Endothelial cell of umbilical vein (primary cell): ENCODE measurements around the gene H3-3A. TPM values are rescaled to one million over a fixed set of nuclear protein-coding genes. Genes with fewer than 3 reads are reported as not detected.

Source experiments
- BruUV-seq: library from RNA; stranded (reverse); fragments of 400-500 nt; replicated peaks from 2 replicates; lab custom pipeline; 2021; lab: Mats Ljungman, UMichigan
- CTCF ChIA-PET: fragments of 300-600, 350-600 bp; sonication (Branson Sonifier 250); formaldehyde crosslinking; loops from one replicate; lab custom pipeline; 2021; ENCODE audit warnings: antibody characterized with exemption, inconsistent platforms; lab: Charles Lee
- POLR2A ChIA-PET: fragments of 300-600, 350-600 bp; sonication (Branson Sonifier 250); formaldehyde crosslinking; loops from one replicate; lab custom pipeline; 2021; ENCODE audit warnings: antibody characterized with exemption, inconsistent platforms; lab: Charles Lee
- DNase-seq: peaks from one replicate; pipeline ENCODE4 v3.0.0-alpha.2; 2011; ENCODE audit warnings: low read depth, low spot score
- FAIRE-seq: peaks from 2 replicates; lab custom pipeline; 2011; peaks lifted over from hg19 to GRCh38; lab: Jason Lieb, UNC
- H2AFZ ChIP-seq: 2 replicates; pipeline ENCODE4 v1.6.0; 2012; ENCODE audit warnings: low read depth, low read length, control low read depth, inconsistent platforms
- H3K27ac ChIP-seq: 2 replicates; pipeline ENCODE4 v1.5.1; 2011; ENCODE audit warnings: low read depth, mild to moderate bottlenecking, control low read depth, low read length, moderate library complexity; ENCODE audit not compliant: insufficient read depth
- H3K27me3 ChIP-seq, 2 experiments: 2 replicates each; pipeline versions ENCODE4 v1.6.0 to v1.6.1; 2011; ENCODE audit warnings: low read length in 2 of 2, mixed read lengths in 1 of 2; ENCODE audit not compliant: control insufficient read depth in 2 of 2, insufficient read depth in 2 of 2
- H3K36me3 ChIP-seq, 2 experiments: 2 replicates in 1 of 2; 3 replicates in 1 of 2; pipeline ENCODE4 v1.5.1; 2011; ENCODE audit warnings: low read length in 2 of 2, mild to moderate bottlenecking in 1 of 2, moderate library complexity in 1 of 2; ENCODE audit not compliant: control insufficient read depth in 2 of 2, insufficient read depth in 2 of 2; ENCODE audit errors: extremely low read depth in 1 of 2
- H3K4me1 ChIP-seq: 3 replicates; pipeline ENCODE4 v1.5.1; 2011; ENCODE audit warnings: mild to moderate bottlenecking, low read length; ENCODE audit not compliant: control insufficient read depth, insufficient read depth; ENCODE audit errors: extremely low read depth
- H3K4me2 ChIP-seq: 2 replicates; pipeline ENCODE4 v1.6.1; 2011; ENCODE audit warnings: low read length, control low read depth, mixed read lengths; ENCODE audit not compliant: insufficient read depth
- H3K4me3 ChIP-seq, 3 experiments: fragments of 200-600 bp in 1 of 3; sonication (generic), shearing (Covaris generic) in 1 of 3; replicated peaks in 1 of 3; 2 replicates each; pipeline ENCODE4 v1.5.1; 2011 to 2016; ENCODE audit warnings: control low read depth in 3 of 3, low read length in 3 of 3, mild to moderate bottlenecking in 2 of 3, inconsistent platforms in 1 of 3, low read depth in 1 of 3, moderate library complexity in 1 of 3; ENCODE audit not compliant: insufficient read depth in 1 of 3
- H3K79me2 ChIP-seq: 2 replicates; pipeline ENCODE4 v1.6.0; 2012; ENCODE audit warnings: low read length, inconsistent platforms; ENCODE audit not compliant: control insufficient read depth, insufficient read depth
- H3K9ac ChIP-seq: replicated peaks from 2 replicates; pipeline ENCODE3; 2011; ENCODE audit warnings: low read length, control low read depth; ENCODE audit not compliant: insufficient read depth; ENCODE audit errors: extremely low read depth
- H3K9me1 ChIP-seq: replicated peaks from 3 replicates; pipeline ENCODE4 v1.6.0; 2011; ENCODE audit warnings: mild to moderate bottlenecking, low read length; ENCODE audit not compliant: control insufficient read depth, insufficient read depth; ENCODE audit errors: extremely low read depth
- H3K9me3 ChIP-seq: replicated peaks from 2 replicates; pipeline ENCODE4 v1.5.1; 2012; ENCODE audit warnings: low read length, inconsistent platforms; ENCODE audit not compliant: control insufficient read depth, insufficient read depth
- H4K20me1 ChIP-seq: replicated peaks from 2 replicates; pipeline ENCODE3; 2011; ENCODE audit warnings: mild to moderate bottlenecking, low read length; ENCODE audit not compliant: control insufficient read depth, insufficient read depth; ENCODE audit errors: extremely low read depth
- CTCF ChIP-seq, 2 donors: IDR thresholded peaks; 1 replicate in 1 of 2; 2 replicates in 1 of 2; pipeline ENCODE4 v1.5.1; 2011; ENCODE audit warnings: low read length in 2 of 2, mild to moderate bottlenecking in 2 of 2, moderate library complexity in 2 of 2, control low read depth in 1 of 2, inconsistent platforms in 1 of 2, low read depth in 1 of 2; ENCODE audit not compliant: insufficient read depth in 1 of 2; ENCODE audit errors: extremely low read depth in 1 of 2
- EZH2 ChIP-seq: IDR thresholded peaks from 2 replicates; pipeline ENCODE4 v1.6.1; 2012; ENCODE audit warnings: borderline replicate concordance, low read depth, mild to moderate bottlenecking, moderate library complexity, low read length, inconsistent platforms; ENCODE audit not compliant: severe bottlenecking
- FOS ChIP-seq: IDR thresholded peaks from 2 replicates; pipeline ENCODE4 v1.6.1; 2011; ENCODE audit warnings: mild to moderate bottlenecking, low read length, moderate library complexity, borderline replicate concordance; ENCODE audit not compliant: insufficient read depth
- GATA2 ChIP-seq: IDR thresholded peaks from 2 replicates; pipeline ENCODE4 v1.7.0; 2011; ENCODE audit warnings: low read depth, mild to moderate bottlenecking, moderate library complexity, mixed read lengths, low read length; ENCODE audit not compliant: insufficient read length, insufficient read depth
- JUN ChIP-seq: IDR thresholded peaks from 2 replicates; pipeline ENCODE4 v1.6.1; 2011; ENCODE audit warnings: borderline replicate concordance, low read depth; ENCODE audit not compliant: insufficient read length, insufficient read depth
- MAX ChIP-seq: IDR thresholded peaks from 2 replicates; pipeline ENCODE4 v1.6.1; 2011; ENCODE audit not compliant: insufficient read depth, insufficient read length
- MYC ChIP-seq: IDR thresholded peaks from one replicate; pipeline ENCODE4 v1.6.1; 2011; ENCODE audit warnings: mild to moderate bottlenecking, low read depth, low read length
- POLR2A ChIP-seq: IDR thresholded peaks from 2 replicates; pipeline ENCODE4 v1.6.1; 2012; ENCODE audit warnings: low read depth, mild to moderate bottlenecking, control low read depth, low read length
- POLR2AphosphoS5 ChIP-seq: IDR thresholded peaks from 2 replicates; pipeline ENCODE4 v1.6.1; 2012; ENCODE audit warnings: low read depth, mild to moderate bottlenecking, control low read depth, low read length, moderate library complexity; ENCODE audit not compliant: insufficient read depth
- dilution Hi-C: fragments of 300-500 bp; cut with MboI; formaldehyde crosslinking; loops from one replicate; pipeline ENCODE4 v1.15.0; 2019; ENCODE audit warnings: low sequenced_read_pairs; ENCODE audit not compliant: extremely low pct_ligation_motif_present
- intact Hi-C: fragments of 100-400 bp; cut with micrococcal nuclease; formaldehyde crosslinking; loops from one replicate; pipeline ENCODE4 v1.10.0; 2022
- polyA plus RNA-seq, 4 experiments: library from polyadenylated mRNA; depleted of rRNA in 3 of 4; stranded (reverse) in 3 of 4; unstranded in 1 of 4; fragments of >200 nt; gene quantifications; 2 replicates each; pipeline versions ENCODE4 v1.2.1 to v1.2.3, GENCODE V29; 2011 to 2012; ENCODE audit warnings: missing spikeins in 1 of 4
- total RNA-seq: library from RNA; stranded (reverse); gene quantifications from 2 replicates; pipeline ENCODE4 v1.2.3, GENCODE V29; 2021

H3-3A gene
- total and polyA plus RNA-seq, 2 donors (not counting 3 experiments of a cell fraction or from before 2014, with no cell fraction given): 426 to 477 TPM

GRCh38 chr1:226116673-226117072 is 54.2 kb downstream of the H3-3A start:
- POLR2A ChIA-PET: no interaction called here
- dilution Hi-C loops: no loop called here
- no TSS peak for BruUV-seq

More at GRCh38 chr1:226116673-226117072, 54.2 kb downstream of the H3-3A start:
- CTCF ChIA-PET: interaction anchor here (1.2 to 5.7 kb wide), 3 partner anchors 9 to 52 kb away, joined by 5 to 139 read pairs (median 8); no protein-coding TSS in a partner anchor
- Histone ChIP-seq H3K36me3 (no peaks in the 10 kb centered on the region), H3K4me2 (no peak overlapping the region), H2AFZ (no peak overlapping the region), H3K9me3 (no peaks in the 10 kb centered on the region), H3K9ac (no peak overlapping the region), H3K27me3 (peaks cover 0 to 2% of the 10 kb centered on the region in 2 experiments), H3K9me1 (no peaks in the 10 kb centered on the region), H3K79me2 (no peaks in the 10 kb centered on the region), H3K4me3 (no peak overlapping the region), H3K27ac (no peak overlapping the region), H4K20me1 (no peaks in the 10 kb centered on the region), H3K4me1 (no peaks in the 10 kb centered on the region)
- TF ChIP-seq FOS (no peak), POLR2AphosphoS5 (no peak), MAX (no peak), JUN (no peak), POLR2A (no peak), CTCF (IDR thresholded peaks at IDR 0.05; ENCODE audit: extremely low read depth in 1 of 2, insufficient read depth in 1 of 2, low read depth in 1 of 2, low read length in 2 of 2) (no peak), MYC (no peak), GATA2 (no peak), EZH2 (no peak)
- FAIRE-seq: no peak
- intact Hi-C loops: no loop called here
- DNase-seq: no peak
